ENCODE measurements around the gene HAO2. TPM values are rescaled to one million over a fixed set of nuclear protein-coding genes. Genes with fewer than 3 reads are reported as not detected.
"Not testable (repeated sequence)": the region's sequence is repeated elsewhere in the genome, so short reads cannot be mapped to it uniquely, and the experiment has no call there.

The HAO2 gene
- total RNA-seq, 1 donor from 2014 or later, result not detected

DNA sequence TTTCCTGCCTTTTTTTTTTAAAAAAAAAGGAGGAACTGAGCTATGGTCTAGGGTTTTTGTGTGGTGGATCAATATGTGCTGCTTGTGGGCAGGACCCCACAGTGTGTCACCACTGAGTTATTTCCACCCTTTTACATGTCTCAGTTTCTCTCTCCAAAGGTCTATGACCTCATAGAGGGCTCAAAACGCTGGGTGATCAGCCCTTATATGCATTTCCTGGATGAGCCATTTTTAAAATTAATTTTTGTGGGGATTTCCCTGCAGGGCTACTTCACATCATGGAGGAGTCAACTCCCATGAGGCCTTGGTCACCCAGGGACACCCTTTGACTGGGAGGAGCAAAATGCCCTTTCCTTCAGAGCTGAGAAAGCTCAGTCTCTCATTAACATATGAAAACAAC is 20.7 kb upstream of the HAO2 start:
- no peak overlapping the region for H3K4me2 ChIP-seq (ENCODE audit: low read length)
- no peak for FAIRE-seq
- no peaks in the 10 kb centered on the region for H3K36me3 Mint-ChIP-seq (ENCODE audit: low read depth, unreplicated experiment)
- H3K9me3 ChIP-seq (ENCODE audit: insufficient read depth, low read depth, low read length), result no peaks in the 10 kb centered on the region
- H3K4me1 Mint-ChIP-seq (ENCODE audit: low read depth, unreplicated experiment), result peaks cover 9% of the 10 kb centered on the region
- H3K79me2 ChIP-seq (ENCODE audit: insufficient read depth, low read length), result no peaks in the 10 kb centered on the region
- no peaks in the 10 kb centered on the region for H3K9me3 Mint-ChIP-seq (ENCODE audit: unreplicated experiment)
- peak overlapping the region; percentile 86 for H3K27ac Mint-ChIP-seq (ENCODE audit: unreplicated experiment)
- H2AFZ ChIP-seq (ENCODE audit: low read depth, low read length), result no peak overlapping the region
- H3K4me3 ChIP-seq (ENCODE audit: insufficient read depth, low read depth, low read length), result no peak overlapping the region
- H3K9ac ChIP-seq (ENCODE audit: low read length), result no peak overlapping the region
- no peaks in the 10 kb centered on the region for H4K20me1 ChIP-seq (ENCODE audit: insufficient read depth, low read length)
- H3K36me3 ChIP-seq (ENCODE audit: insufficient read depth, low read length), result no peaks in the 10 kb centered on the region
- H3K27me3 ChIP-seq (ENCODE audit: insufficient read depth, low read length), result no peaks in the 10 kb centered on the region
- H3K27ac ChIP-seq (ENCODE audit: low read depth, low read length), result no peak overlapping the region
- H3K4me3 Mint-ChIP-seq (ENCODE audit: unreplicated experiment), result no peak overlapping the region
- TF ChIP-seq, protein P1, sequence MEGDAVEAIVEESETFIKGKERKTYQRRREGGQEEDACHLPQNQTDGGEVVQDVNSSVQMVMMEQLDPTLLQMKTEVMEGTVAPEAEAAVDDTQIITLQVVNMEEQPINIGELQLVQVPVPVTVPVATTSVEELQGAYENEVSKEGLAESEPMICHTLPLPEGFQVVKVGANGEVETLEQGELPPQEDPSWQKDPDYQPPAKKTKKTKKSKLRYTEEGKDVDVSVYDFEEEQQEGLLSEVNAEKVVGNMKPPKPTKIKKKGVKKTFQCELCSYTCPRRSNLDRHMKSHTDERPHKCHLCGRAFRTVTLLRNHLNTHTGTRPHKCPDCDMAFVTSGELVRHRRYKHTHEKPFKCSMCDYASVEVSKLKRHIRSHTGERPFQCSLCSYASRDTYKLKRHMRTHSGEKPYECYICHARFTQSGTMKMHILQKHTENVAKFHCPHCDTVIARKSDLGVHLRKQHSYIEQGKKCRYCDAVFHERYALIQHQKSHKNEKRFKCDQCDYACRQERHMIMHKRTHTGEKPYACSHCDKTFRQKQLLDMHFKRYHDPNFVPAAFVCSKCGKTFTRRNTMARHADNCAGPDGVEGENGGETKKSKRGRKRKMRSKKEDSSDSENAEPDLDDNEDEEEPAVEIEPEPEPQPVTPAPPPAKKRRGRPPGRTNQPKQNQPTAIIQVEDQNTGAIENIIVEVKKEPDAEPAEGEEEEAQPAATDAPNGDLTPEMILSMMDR (IDR thresholded peaks at IDR 0.05; ENCODE audit: insufficient read depth, low read depth, low read length), result no peak
- no peak for TF ChIP-seq EZH2 (IDR thresholded peaks at IDR 0.05; ENCODE audit: insufficient read depth, low read length)
- H3K4me1 ChIP-seq (ENCODE audit: insufficient read depth, low read length), result no peaks in the 10 kb centered on the region
- peak; percentile 7 for DNase-seq (ENCODE audit: low read depth)
- peaks cover 1% of the 10 kb centered on the region for H3K27me3 Mint-ChIP-seq (ENCODE audit: low read depth, unreplicated experiment)

DNA sequence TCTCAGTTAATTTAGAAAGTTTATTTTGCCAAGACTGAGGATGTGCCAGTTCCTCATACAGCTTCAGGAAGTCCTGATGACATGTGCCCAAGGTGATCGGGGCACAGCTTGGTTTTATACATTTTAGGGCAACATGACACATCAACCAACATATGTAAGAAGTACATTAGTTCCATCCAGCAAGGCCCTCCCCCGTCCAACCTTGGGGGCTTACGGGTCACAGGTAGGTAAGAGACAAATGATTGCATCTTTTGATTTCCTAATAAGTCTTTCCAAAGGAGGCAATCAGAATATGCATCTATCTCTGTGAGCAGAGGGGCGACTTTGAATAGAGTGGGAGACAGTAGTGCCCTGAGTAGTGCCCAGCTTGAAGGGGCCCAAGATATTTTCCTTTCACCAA is 19.6 kb upstream of the HAO2 start:
- no peak overlapping the region for H3K4me3 Mint-ChIP-seq (ENCODE audit: unreplicated experiment)
- FAIRE-seq, result no peak
- no peaks in the 10 kb centered on the region for H3K36me3 Mint-ChIP-seq (ENCODE audit: low read depth, unreplicated experiment)
- no peaks in the 10 kb centered on the region for H3K9me3 Mint-ChIP-seq (ENCODE audit: unreplicated experiment)
- TF ChIP-seq, protein P1 (IDR thresholded peaks at IDR 0.05; ENCODE audit: insufficient read depth, low read depth, low read length), result no peak
- TF ChIP-seq EZH2 (IDR thresholded peaks at IDR 0.05; ENCODE audit: insufficient read depth, low read length), result no peak
- H3K4me3 ChIP-seq (ENCODE audit: insufficient read depth, low read depth, low read length), result no peak overlapping the region
- peaks cover 1% of the 10 kb centered on the region for H3K27me3 Mint-ChIP-seq (ENCODE audit: low read depth, unreplicated experiment)
- H3K27ac ChIP-seq (ENCODE audit: low read depth, low read length), result no peak overlapping the region
- H3K9ac ChIP-seq (ENCODE audit: low read length), result no peak overlapping the region
- no peaks in the 10 kb centered on the region for H3K4me1 ChIP-seq (ENCODE audit: insufficient read depth, low read length)
- peaks cover 9% of the 10 kb centered on the region for H3K4me1 Mint-ChIP-seq (ENCODE audit: low read depth, unreplicated experiment)
- H3K27me3 ChIP-seq (ENCODE audit: insufficient read depth, low read length), result no peaks in the 10 kb centered on the region
- H4K20me1 ChIP-seq (ENCODE audit: insufficient read depth, low read length), result no peaks in the 10 kb centered on the region
- H3K36me3 ChIP-seq (ENCODE audit: insufficient read depth, low read length), result no peaks in the 10 kb centered on the region
- H3K79me2 ChIP-seq (ENCODE audit: insufficient read depth, low read length), result no peaks in the 10 kb centered on the region
- DNase-seq (ENCODE audit: low read depth), result no peak
- no peak overlapping the region for H3K27ac Mint-ChIP-seq (ENCODE audit: unreplicated experiment)
- H3K4me2 ChIP-seq (ENCODE audit: low read length), result no peak overlapping the region
- no peak overlapping the region for H2AFZ ChIP-seq (ENCODE audit: low read depth, low read length)
- no peaks in the 10 kb centered on the region for H3K9me3 ChIP-seq (ENCODE audit: insufficient read depth, low read depth, low read length)

DNA sequence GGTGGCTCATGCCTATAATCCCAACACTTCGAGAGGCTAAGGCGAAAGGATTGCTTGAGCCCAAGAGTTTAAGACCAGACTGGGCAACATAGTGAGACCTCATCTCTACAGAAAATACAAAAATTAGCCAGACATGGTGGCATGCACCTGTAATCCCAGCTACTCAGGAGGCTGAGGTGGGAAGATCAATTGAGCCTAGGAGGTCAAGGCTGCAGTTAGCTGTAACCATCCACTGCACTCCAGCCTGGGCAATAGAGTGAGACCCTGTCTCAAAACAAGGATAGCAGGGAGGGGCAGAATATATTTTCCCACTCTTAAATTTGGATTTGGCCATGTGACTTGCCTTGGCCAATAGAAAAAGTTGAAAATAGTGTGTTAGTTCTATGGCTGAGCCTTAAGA is 17.7 kb upstream of the HAO2 start:
- not testable (repeated sequence) for H4K20me1 ChIP-seq (ENCODE audit: insufficient read depth, low read length); H3K27me3 Mint-ChIP-seq (ENCODE audit: low read depth, unreplicated experiment); H3K9me3 Mint-ChIP-seq (ENCODE audit: unreplicated experiment); H3K4me1 ChIP-seq (ENCODE audit: insufficient read depth, low read length); H3K36me3 ChIP-seq (ENCODE audit: insufficient read depth, low read length); H3K36me3 Mint-ChIP-seq (ENCODE audit: low read depth, unreplicated experiment); DNase-seq (ENCODE audit: low read depth); H3K79me2 ChIP-seq (ENCODE audit: insufficient read depth, low read length); H3K4me3 ChIP-seq (ENCODE audit: insufficient read depth, low read depth, low read length); H2AFZ ChIP-seq (ENCODE audit: low read depth, low read length); H3K4me2 ChIP-seq (ENCODE audit: low read length); FAIRE-seq; H3K27me3 ChIP-seq (ENCODE audit: insufficient read depth, low read length); H3K9me3 ChIP-seq (ENCODE audit: insufficient read depth, low read depth, low read length); H3K4me1 Mint-ChIP-seq (ENCODE audit: low read depth, unreplicated experiment); H3K4me3 Mint-ChIP-seq (ENCODE audit: unreplicated experiment); H3K9ac ChIP-seq (ENCODE audit: low read length); H3K27ac ChIP-seq (ENCODE audit: low read depth, low read length); H3K27ac Mint-ChIP-seq (ENCODE audit: unreplicated experiment)
